AML-193 (cell line): ENCODE data around the gene NCAPH2.
"Not testable (repeated sequence)": the region's sequence is repeated elsewhere in the genome, so short reads cannot be mapped to it uniquely, and the experiment has no call there.

Experiments
- DNase-seq, 2 experiments: peaks; one replicate each; lab custom pipeline; 2025; lab: John Stamatoyannopoulos, UW

Gene NCAPH2

GRCh38 chr22:50530877-50531545 lies 23.0 kb downstream of the NCAPH2 start:
- no peak for DNase-seq

- no peak for DNase-seq
These were observed 23.5 kb downstream of the NCAPH2 start for GRCh38 chr22:50531546-50531961.

- DNase-seq = no peak
These were observed 24.1 kb downstream of the NCAPH2 start for GRCh38 chr22:50531962-50532674.

GRCh38 chr22:50532824-50533796 lies 25.1 kb downstream of the NCAPH2 start:
- DNase-seq = no peak

- DNase-seq = not testable (repeated sequence)
These were observed 26.1 kb downstream of the NCAPH2 start for GRCh38 chr22:50533856-50534711.

GRCh38 chr22:50535113-50535512 lies 27.1 kb downstream of the NCAPH2 start:
- DNase-seq = no peak

GRCh38 chr22:50536226-50536625 lies 28.2 kb downstream of the NCAPH2 start:
- DNase-seq = no peak

GRCh38 chr22:50537765-50538164 lies 29.7 kb downstream of the NCAPH2 start:
- DNase-seq = no peak

GRCh38 chr22:50540381-50540780 lies 32.4 kb downstream of the NCAPH2 start:
- no peak for DNase-seq

GRCh38 chr22:50541667-50542026 lies 33.6 kb downstream of the NCAPH2 start:
- peak; percentile 61 to 80 for DNase-seq

GRCh38 chr22:50542416-50542927 lies 34.4 kb downstream of the NCAPH2 start:
- DNase-seq = peak; percentile 14 to 20

- peak; percentile 46 to 56 for DNase-seq
These were observed 36.2 kb downstream of the NCAPH2 start for GRCh38 chr22:50544078-50544745.

- no peak for DNase-seq
These were observed 36.8 kb downstream of the NCAPH2 start for GRCh38 chr22:50544746-50545253.

- peak in 1 of 2 experiments; percentile 2 for DNase-seq
These were observed 37.7 kb downstream of the NCAPH2 start, which contains the start of gene KLHDC7B for GRCh38 chr22:50545522-50546325. Gene KLHDC7B, plus strand, starts transcription at chr22:50545899. Its CDS starts 345 bp downstream, at chr22:50546244.

GRCh38 chr22:50546326-50547262 lies 38.6 kb downstream of the NCAPH2 start:
- no peak for DNase-seq

- DNase-seq = no peak
These were observed 39.4 kb downstream of the NCAPH2 start for GRCh38 chr22:50547263-50547985.

- no peak for DNase-seq
These were observed 40.3 kb downstream of the NCAPH2 start for GRCh38 chr22:50548040-50548920.
